Measurements from ENCODE around the gene CD180. TPM values are rescaled to one million over a fixed set of nuclear protein-coding genes. Genes with fewer than 3 reads are reported as not detected.

Gene CD180
- total and polyA plus RNA-seq, 2 donors (not counting 3 experiments of a cell fraction or from before 2014, with no cell fraction given): not detected

GRCh38 chr5:67246108-67246507, 49.5 kb upstream of the CD180 start:
- DNase-seq (ENCODE audit: low read depth, low spot score) (peak; percentile 77), FAIRE-seq (peak; percentile 55)
- no peak overlapping the region for H3K27ac ChIP-seq (ENCODE audit: insufficient read depth, low read depth, low read length)
- H3K4me3 ChIP-seq (replicated peaks in 1 of 3; ENCODE audit: insufficient read depth in 1 of 3, low read depth in 1 of 3, low read length in 3 of 3): no peak overlapping the region
- POLR2A ChIA-PET: interaction anchor here (0.7 kb wide), 1 partner anchor 1007 kb away, joined by 3 read pairs; no protein-coding TSS in a partner anchor
- no peaks in the 10 kb centered on the region for H3K9me3 ChIP-seq (replicated peaks; ENCODE audit: control insufficient read depth, insufficient read depth, low read length)
- no TSS peak for BruUV-seq (replicated peaks)
- H3K9ac ChIP-seq (replicated peaks; ENCODE audit: extremely low read depth, insufficient read depth, low read length): no peak overlapping the region
- no peaks in the 10 kb centered on the region for H3K36me3 ChIP-seq (ENCODE audit: control insufficient read depth in 2 of 2, extremely low read depth in 1 of 2, insufficient read depth in 2 of 2, low read length in 2 of 2)
- dilution Hi-C loops (cut with MboI; ENCODE audit: extremely low pct_ligation_motif_present, low sequenced_read_pairs) (no loop called here), intact Hi-C loops (cut with micrococcal nuclease) (loop anchor here (1.0 to 10.0 kb wide), 11 partner anchors 69 to 1027 kb away; partner anchors contain the start of gene PIK3R1)
- no peaks in the 10 kb centered on the region for H4K20me1 ChIP-seq (replicated peaks; ENCODE audit: control insufficient read depth, extremely low read depth, insufficient read depth, low read length)
- TF ChIP-seq, protein P1, sequence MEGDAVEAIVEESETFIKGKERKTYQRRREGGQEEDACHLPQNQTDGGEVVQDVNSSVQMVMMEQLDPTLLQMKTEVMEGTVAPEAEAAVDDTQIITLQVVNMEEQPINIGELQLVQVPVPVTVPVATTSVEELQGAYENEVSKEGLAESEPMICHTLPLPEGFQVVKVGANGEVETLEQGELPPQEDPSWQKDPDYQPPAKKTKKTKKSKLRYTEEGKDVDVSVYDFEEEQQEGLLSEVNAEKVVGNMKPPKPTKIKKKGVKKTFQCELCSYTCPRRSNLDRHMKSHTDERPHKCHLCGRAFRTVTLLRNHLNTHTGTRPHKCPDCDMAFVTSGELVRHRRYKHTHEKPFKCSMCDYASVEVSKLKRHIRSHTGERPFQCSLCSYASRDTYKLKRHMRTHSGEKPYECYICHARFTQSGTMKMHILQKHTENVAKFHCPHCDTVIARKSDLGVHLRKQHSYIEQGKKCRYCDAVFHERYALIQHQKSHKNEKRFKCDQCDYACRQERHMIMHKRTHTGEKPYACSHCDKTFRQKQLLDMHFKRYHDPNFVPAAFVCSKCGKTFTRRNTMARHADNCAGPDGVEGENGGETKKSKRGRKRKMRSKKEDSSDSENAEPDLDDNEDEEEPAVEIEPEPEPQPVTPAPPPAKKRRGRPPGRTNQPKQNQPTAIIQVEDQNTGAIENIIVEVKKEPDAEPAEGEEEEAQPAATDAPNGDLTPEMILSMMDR (IDR thresholded peaks at IDR 0.05; ENCODE audit: extremely low read depth in 1 of 2, insufficient read depth in 1 of 2, low read depth in 1 of 2, low read length in 2 of 2): peak; percentile 34 to 35
- no peak for TF ChIP-seq MYC (IDR thresholded peaks at IDR 0.05; ENCODE audit: low read depth, low read length)
- CTCF ChIA-PET: interaction anchor here (0.6 to 6.4 kb wide), 86 partner anchors 9 to 1035 kb away, joined by 3 to 222 read pairs (median 4); partner anchors contain the start of gene PIK3R1
- no peaks in the 10 kb centered on the region for H3K27me3 ChIP-seq (ENCODE audit: control insufficient read depth in 2 of 2, insufficient read depth in 2 of 2, low read length in 2 of 2)
- no peaks in the 10 kb centered on the region for H3K79me2 ChIP-seq (ENCODE audit: control insufficient read depth, insufficient read depth, low read length)
- H3K9me1 ChIP-seq (replicated peaks; ENCODE audit: control insufficient read depth, extremely low read depth, insufficient read depth, low read length): no peaks in the 10 kb centered on the region
- H2AFZ ChIP-seq (ENCODE audit: low read depth, low read length): no peak overlapping the region
- peaks cover 33% of the 10 kb centered on the region for H3K4me1 ChIP-seq (ENCODE audit: control insufficient read depth, extremely low read depth, insufficient read depth, low read length)
- peak overlapping the region; percentile 8 for H3K4me2 ChIP-seq (ENCODE audit: insufficient read depth, low read length)

- dilution Hi-C loops (cut with MboI; ENCODE audit: extremely low pct_ligation_motif_present, low sequenced_read_pairs) (no loop called here), intact Hi-C loops (cut with micrococcal nuclease) (loop anchor here (5.0 to 10.0 kb wide), 5 partner anchors 282 to 752 kb away; no protein-coding TSS in a partner anchor)
- BruUV-seq (replicated peaks): no TSS peak
- H3K79me2 ChIP-seq (ENCODE audit: control insufficient read depth, insufficient read depth, low read length): no peaks in the 10 kb centered on the region
- H3K27me3 ChIP-seq (ENCODE audit: control insufficient read depth in 2 of 2, insufficient read depth in 2 of 2, low read length in 2 of 2): no peaks in the 10 kb centered on the region
- no peak overlapping the region for H3K9ac ChIP-seq (replicated peaks; ENCODE audit: extremely low read depth, insufficient read depth, low read length)
- ChIA-PET CTCF (interaction anchor here (0.6 to 6.4 kb wide), 75 partner anchors 8 to 1035 kb away, joined by 3 to 222 read pairs (median 4); partner anchors contain the start of gene PIK3R1), POLR2A (no interaction called here)
- DNase-seq (ENCODE audit: low read depth, low spot score) (no peak), FAIRE-seq (no peak)
- no peak for TF ChIP-seq MAX (IDR thresholded peaks at IDR 0.05; ENCODE audit: insufficient read depth, insufficient read length)
- no peak for TF ChIP-seq JUN (IDR thresholded peaks at IDR 0.05; ENCODE audit: borderline replicate concordance, insufficient read depth, insufficient read length, low read depth)
- TF ChIP-seq POLR2A (IDR thresholded peaks at IDR 0.05; ENCODE audit: low read depth, low read length): no peak
- TF ChIP-seq POLR2AphosphoS5 (IDR thresholded peaks at IDR 0.05; ENCODE audit: insufficient read depth, low read depth, low read length): no peak
- TF ChIP-seq GATA2 (IDR thresholded peaks at IDR 0.05; ENCODE audit: insufficient read depth, insufficient read length, low read depth, low read length): no peak
- H4K20me1 ChIP-seq (replicated peaks; ENCODE audit: control insufficient read depth, extremely low read depth, insufficient read depth, low read length): no peaks in the 10 kb centered on the region
- no peaks in the 10 kb centered on the region for H3K9me1 ChIP-seq (replicated peaks; ENCODE audit: control insufficient read depth, extremely low read depth, insufficient read depth, low read length)
- H3K9me3 ChIP-seq (replicated peaks; ENCODE audit: control insufficient read depth, insufficient read depth, low read length): no peaks in the 10 kb centered on the region
- H2AFZ ChIP-seq (ENCODE audit: low read depth, low read length): no peak overlapping the region
- peak overlapping the region; percentile 8 for H3K4me2 ChIP-seq (ENCODE audit: insufficient read depth, low read length)
- H3K36me3 ChIP-seq (ENCODE audit: control insufficient read depth in 2 of 2, extremely low read depth in 1 of 2, insufficient read depth in 2 of 2, low read length in 2 of 2): no peaks in the 10 kb centered on the region
- no peak overlapping the region for H3K27ac ChIP-seq (ENCODE audit: insufficient read depth, low read depth, low read length)
- peaks cover 37% of the 10 kb centered on the region for H3K4me1 ChIP-seq (ENCODE audit: control insufficient read depth, extremely low read depth, insufficient read depth, low read length)
- no peak overlapping the region for H3K4me3 ChIP-seq (replicated peaks in 1 of 3; ENCODE audit: insufficient read depth in 1 of 3, low read depth in 1 of 3, low read length in 3 of 3)
Measured at GRCh38 chr5:67245259-67245846, 48.8 kb upstream of the CD180 start.
